Mesothelial cell of epicardium (in vitro differentiated cells): ENCODE measurements around the gene NSUN3. TPM values are rescaled to one million over a fixed set of nuclear protein-coding genes. Genes with fewer than 3 reads are reported as not detected.
A peak's percentile ranks its signal among the peaks of the same experiment; 100 is the strongest.
"Not testable (repeated sequence)": the region's sequence is repeated elsewhere in the genome, so short reads cannot be mapped to it uniquely, and the experiment has no call there.

Source experiments
- DNase-seq, 2 experiments: peaks; one replicate each; pipeline ENCODE4 v3.0.0; 2021; ENCODE audit warnings: low spot score in 2 of 2; ENCODE audit not compliant: unreplicated experiment in 2 of 2
- H3K27ac Mint-ChIP-seq: 2 replicates; pipeline ENCODE4 v1.8.0; 2021; ENCODE audit warnings: mixed read lengths
- H3K27me3 Mint-ChIP-seq: 2 replicates; pipeline ENCODE4 v1.8.0; 2021; ENCODE audit warnings: low read depth, mixed read lengths
- H3K36me3 Mint-ChIP-seq: 2 replicates; pipeline ENCODE4 v1.8.0; 2021; ENCODE audit warnings: mixed read lengths
- H3K4me1 Mint-ChIP-seq: 2 replicates; pipeline ENCODE4 v1.8.0; 2021; ENCODE audit warnings: mixed read lengths
- H3K4me3 Mint-ChIP-seq: 2 replicates; pipeline ENCODE4 v1.8.0; 2021; ENCODE audit warnings: mild to moderate bottlenecking, moderate library complexity, mixed read lengths
- H3K9me3 Mint-ChIP-seq: 2 replicates; pipeline ENCODE4 v1.8.0; 2021; ENCODE audit warnings: mixed read lengths
- CTCF ChIP-seq: fragments of 200-600 bp; sonication (generic); IDR thresholded peaks from one replicate; pipeline ENCODE4 v1.5.0; 2021; ENCODE audit warnings: antibody characterized with exemption; ENCODE audit not compliant: unreplicated experiment
- total RNA-seq: library from RNA; stranded (reverse); gene quantifications from 3 replicates; pipeline ENCODE4 v1.2.1, GENCODE V29; 2021

The NSUN3 gene
- total RNA-seq, 1 donor from 2014 or later: 16.8 TPM

- H3K36me3 Mint-ChIP-seq: peaks cover 42% of the 10 kb centered on the region
- DNase-seq: no peak
Measured at GRCh38 chr3:94099311-94099710, 36.5 kb downstream of the NSUN3 start.

GRCh38 chr3:94101860-94102259 is 39.0 kb downstream of the NSUN3 start:
- Mint-ChIP-seq H3K27ac (no peak overlapping the region), H3K36me3 (peaks cover 33% of the 10 kb centered on the region), H3K9me3 (no peaks in the 10 kb centered on the region), H3K4me3 (no peak overlapping the region), H3K27me3 (no peaks in the 10 kb centered on the region), H3K4me1 (peaks cover 16% of the 10 kb centered on the region)
- DNase-seq: no peak
- no peak for TF ChIP-seq CTCF

More at GRCh38 chr3:94099311-94099710, 36.5 kb downstream of the NSUN3 start:
- Mint-ChIP-seq H3K27ac (no peak overlapping the region), H3K4me3 (no peak overlapping the region), H3K4me1 (no peaks in the 10 kb centered on the region), H3K9me3 (no peaks in the 10 kb centered on the region), H3K27me3 (no peaks in the 10 kb centered on the region)
- no peak for TF ChIP-seq CTCF

- H3K36me3 Mint-ChIP-seq: peaks cover 7% of the 10 kb centered on the region
- no peak for DNase-seq
- H3K27ac Mint-ChIP-seq: peak overlapping the region; percentile 74
- no peak overlapping the region for H3K4me3 Mint-ChIP-seq
- TF ChIP-seq CTCF: no peak
- peaks cover 32% of the 10 kb centered on the region for H3K4me1 Mint-ChIP-seq
- H3K27me3 Mint-ChIP-seq: no peaks in the 10 kb centered on the region
- no peaks in the 10 kb centered on the region for H3K9me3 Mint-ChIP-seq
Measured at GRCh38 chr3:94106268-94106667, 43.4 kb downstream of the NSUN3 start.

GRCh38 chr3:94110232-94110631 is 47.4 kb downstream of the NSUN3 start:
- not testable (repeated sequence) for H3K27me3 Mint-ChIP-seq, H3K9me3 Mint-ChIP-seq, H3K27ac Mint-ChIP-seq, H3K4me3 Mint-ChIP-seq, DNase-seq
- Mint-ChIP-seq H3K4me1 (peaks cover 46% of the 10 kb centered on the region), H3K36me3 (peaks cover 13% of the 10 kb centered on the region)

- TF ChIP-seq CTCF: no peak
- Mint-ChIP-seq H3K9me3 (no peaks in the 10 kb centered on the region), H3K27ac (no peak overlapping the region)
Measured at GRCh38 chr3:94110854-94111253, 48.0 kb downstream of the NSUN3 start.

GRCh38 chr3:94114666-94115065 is 51.8 kb downstream of the NSUN3 start:
- no peak for TF ChIP-seq CTCF
- Mint-ChIP-seq H3K27me3 (no peaks in the 10 kb centered on the region), H3K9me3 (no peaks in the 10 kb centered on the region), H3K36me3 (peaks cover 12% of the 10 kb centered on the region), H3K27ac (peak overlapping the region; percentile 36), H3K4me1 (peaks cover 46% of the 10 kb centered on the region), H3K4me3 (no peak overlapping the region)
- no peak for DNase-seq

More at GRCh38 chr3:94110854-94111253, 48.0 kb downstream of the NSUN3 start:
- no peak for DNase-seq
- no peak overlapping the region for H3K4me3 Mint-ChIP-seq
- peaks cover 43% of the 10 kb centered on the region for H3K4me1 Mint-ChIP-seq
- peaks cover 12% of the 10 kb centered on the region for H3K36me3 Mint-ChIP-seq
- H3K27me3 Mint-ChIP-seq: no peaks in the 10 kb centered on the region
